Kidney epithelial cell (primary cell): ENCODE results near the gene NAA15. TPM values are rescaled to one million over a fixed set of nuclear protein-coding genes. Genes with fewer than 3 reads are reported as not detected.
A peak's percentile ranks its signal among the peaks of the same experiment; 100 is the strongest.

ENCODE experiments used
- DNase-seq: peaks from one replicate; pipeline ENCODE4 v3.0.0-alpha.2; 2010; ENCODE audit warnings: low read depth
- H3K27me3 ChIP-seq: 2 replicates; pipeline ENCODE4 v1.6.0; 2011; ENCODE audit warnings: low read length; ENCODE audit not compliant: control insufficient read depth, insufficient read depth
- H3K36me3 ChIP-seq: 2 replicates; pipeline ENCODE4 v1.5.1; 2011; ENCODE audit warnings: low read length; ENCODE audit not compliant: control insufficient read depth, insufficient read depth
- H3K4me3 ChIP-seq: 2 replicates; pipeline ENCODE4 v1.5.1; 2011; ENCODE audit warnings: low read depth, mild to moderate bottlenecking, control low read depth, low read length
- total RNA-seq: library from RNA; depleted of rRNA; stranded (reverse); fragments of >200 nt; gene quantifications from 2 replicates; pipeline ENCODE4 v1.2.3, GENCODE V29; 2015
- TF ChIP-seq, protein P1 (sequence below): IDR thresholded peaks from 2 replicates; pipeline ENCODE4 v1.5.1; 2011; ENCODE audit warnings: mild to moderate bottlenecking, moderate library complexity, low read length, control low read depth, inconsistent platforms; ENCODE audit not compliant: insufficient read depth, poor library complexity, severe bottlenecking

NAA15 gene
- total RNA-seq, 1 donor from 2014 or later, result 31.0 TPM

GRCh38 chr4:139286186-139286698 is 15.1 kb upstream of the NAA15 start:
- Histone ChIP-seq H3K27me3 (no peaks in the 10 kb centered on the region), H3K36me3 (no peaks in the 10 kb centered on the region), H3K4me3 (no peak overlapping the region)
- DNase-seq, result no peak
- TF ChIP-seq, protein P1, sequence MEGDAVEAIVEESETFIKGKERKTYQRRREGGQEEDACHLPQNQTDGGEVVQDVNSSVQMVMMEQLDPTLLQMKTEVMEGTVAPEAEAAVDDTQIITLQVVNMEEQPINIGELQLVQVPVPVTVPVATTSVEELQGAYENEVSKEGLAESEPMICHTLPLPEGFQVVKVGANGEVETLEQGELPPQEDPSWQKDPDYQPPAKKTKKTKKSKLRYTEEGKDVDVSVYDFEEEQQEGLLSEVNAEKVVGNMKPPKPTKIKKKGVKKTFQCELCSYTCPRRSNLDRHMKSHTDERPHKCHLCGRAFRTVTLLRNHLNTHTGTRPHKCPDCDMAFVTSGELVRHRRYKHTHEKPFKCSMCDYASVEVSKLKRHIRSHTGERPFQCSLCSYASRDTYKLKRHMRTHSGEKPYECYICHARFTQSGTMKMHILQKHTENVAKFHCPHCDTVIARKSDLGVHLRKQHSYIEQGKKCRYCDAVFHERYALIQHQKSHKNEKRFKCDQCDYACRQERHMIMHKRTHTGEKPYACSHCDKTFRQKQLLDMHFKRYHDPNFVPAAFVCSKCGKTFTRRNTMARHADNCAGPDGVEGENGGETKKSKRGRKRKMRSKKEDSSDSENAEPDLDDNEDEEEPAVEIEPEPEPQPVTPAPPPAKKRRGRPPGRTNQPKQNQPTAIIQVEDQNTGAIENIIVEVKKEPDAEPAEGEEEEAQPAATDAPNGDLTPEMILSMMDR, result no peak

- Histone ChIP-seq H3K36me3 (no peaks in the 10 kb centered on the region), H3K27me3 (no peaks in the 10 kb centered on the region), H3K4me3 (peak overlapping the region; percentile 77)
- DNase-seq, result peak; percentile 61
- TF ChIP-seq, protein P1, result peak; percentile 98
Observed at GRCh38 chr4:139295206-139295941, 5.9 kb upstream of the NAA15 start.

- no peak for DNase-seq
- TF ChIP-seq, protein P1, result no peak
- Histone ChIP-seq H3K27me3 (no peaks in the 10 kb centered on the region), H3K36me3 (no peaks in the 10 kb centered on the region), H3K4me3 (no peak overlapping the region)
Observed at GRCh38 chr4:139295942-139296299, 5.4 kb upstream of the NAA15 start.

DNA sequence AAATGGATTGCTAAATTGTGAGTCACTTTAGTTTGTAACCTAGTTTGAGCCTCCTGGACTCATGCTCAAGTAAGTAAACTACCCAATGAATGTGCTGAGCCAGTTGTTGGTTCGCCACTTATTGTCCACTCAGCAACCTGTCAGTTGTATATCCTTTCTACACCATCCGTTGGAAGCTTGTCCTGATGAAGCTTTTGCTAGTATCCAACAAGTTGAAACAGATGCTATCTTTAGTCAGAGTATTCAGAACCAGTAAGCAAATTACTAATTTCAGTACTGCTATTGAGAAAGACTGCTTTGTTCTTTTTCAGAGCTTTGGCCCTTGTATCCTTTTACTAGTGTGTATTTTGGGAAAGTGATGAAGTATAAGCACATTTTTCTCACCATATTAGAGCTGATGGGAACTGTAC is 4.3 kb upstream of the NAA15 start:
- Histone ChIP-seq H3K4me3 (no peak overlapping the region), H3K27me3 (no peaks in the 10 kb centered on the region), H3K36me3 (no peaks in the 10 kb centered on the region)
- DNase-seq, result no peak
- TF ChIP-seq, protein P1, result no peak

DNA sequence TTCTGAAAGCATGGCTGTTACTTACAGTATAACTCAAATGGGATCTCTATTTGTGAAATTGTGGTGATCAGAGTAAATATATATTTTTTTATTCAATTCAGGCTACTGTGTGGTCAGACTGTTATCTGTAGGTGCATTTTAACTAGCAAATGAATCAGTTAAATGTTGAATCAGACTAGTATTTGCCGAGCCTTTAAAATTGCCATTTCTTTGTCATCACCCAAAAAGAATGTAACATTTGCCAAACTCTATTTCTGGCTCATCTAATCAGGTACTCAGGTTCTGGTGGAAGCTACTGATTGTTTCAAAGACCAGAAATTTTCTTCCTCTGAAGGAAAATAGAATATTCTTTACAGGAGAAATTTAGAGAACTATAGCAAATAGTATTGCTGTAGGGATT is 1.8 kb upstream of the NAA15 start:
- DNase-seq, result no peak

More for the DNA sequence above, 1.8 kb upstream of the NAA15 start:
- Histone ChIP-seq H3K27me3 (no peaks in the 10 kb centered on the region), H3K36me3 (no peaks in the 10 kb centered on the region), H3K4me3 (no peak overlapping the region)
- TF ChIP-seq, protein P1, result no peak
